ENCODE measurements around the gene ITM2C. TPM values are rescaled to one million over a fixed set of nuclear protein-coding genes. Genes with fewer than 3 reads are reported as not detected.

Gene ITM2C
- total and polyA plus RNA-seq, 8 donors, result 26.9 to 1,030 (median 47.2) TPM

- Histone ChIP-seq H3K36me3 (no peaks in the 10 kb centered on the region), H3K27ac (peak overlapping the region in 1 of 5 donors; percentile 31), H3K4me1 (peaks cover 0 to 12% (median 2%) of the 10 kb centered on the region in 4 donors), H3K9me3 (no peaks in the 10 kb centered on the region), H3K27me3 (peaks cover 0 to 22% (median 0%) of the 10 kb centered on the region in 3 donors), H3K4me3 (no peak overlapping the region)
- no peak for DNase-seq
- intact Hi-C loops (cut with DNase I; ENCODE audit: low total_unique reads), result no loop called here
- 79 to 87% (median 83%) methylated on average over 19 of the region's 19 CpGs for WGBS, 5 donors
- TF ChIP-seq POLR2AphosphoS5 (IDR thresholded peaks at IDR 0.05), result no peak
- TF ChIP-seq POLR2A (IDR thresholded peaks at IDR 0.05), result no peak
- no peak for TF ChIP-seq CTCF (IDR thresholded peaks at IDR 0.05)
- no peak for TF ChIP-seq EP300 (IDR thresholded peaks at IDR 0.05)
Observed at GRCh38 chr2:230896346-230897115, 31.8 kb downstream of the ITM2C start.

GRCh38 chr2:230898016-230898712, 33.4 kb downstream of the ITM2C start:
- WGBS, 5 donors, result 87 to 93% (median 91%) methylated on average over 13 of the region's 13 CpGs

GRCh38 chr2:230898713-230899091, 34.0 kb downstream of the ITM2C start:
- Histone ChIP-seq H3K4me3 (no peak overlapping the region), H3K4me1 (peaks cover 0 to 12% (median under 1%) of the 10 kb centered on the region in 4 donors), H3K36me3 (no peaks in the 10 kb centered on the region), H3K27ac (no peak overlapping the region), H3K27me3 (peaks cover 0 to 21% (median 0%) of the 10 kb centered on the region in 3 donors), H3K9me3 (no peaks in the 10 kb centered on the region)
- WGBS, 5 donors, result 62 to 82% (median 79%) methylated on average over 8 of the region's 8 CpGs
- intact Hi-C loops (cut with DNase I; ENCODE audit: low total_unique reads), result no loop called here
- DNase-seq, result no peak
- TF ChIP-seq CTCF (IDR thresholded peaks at IDR 0.05), result no peak
- TF ChIP-seq POLR2A (IDR thresholded peaks at IDR 0.05), result no peak
- TF ChIP-seq POLR2AphosphoS5 (IDR thresholded peaks at IDR 0.05), result no peak
- TF ChIP-seq EP300 (IDR thresholded peaks at IDR 0.05), result no peak

More at GRCh38 chr2:230898016-230898712, 33.4 kb downstream of the ITM2C start:
- no peaks in the 10 kb centered on the region for H3K9me3 ChIP-seq
- intact Hi-C loops (cut with DNase I; ENCODE audit: low total_unique reads), result no loop called here
- TF ChIP-seq EP300 (IDR thresholded peaks at IDR 0.05) (no peak), CTCF (IDR thresholded peaks at IDR 0.05) (no peak), POLR2AphosphoS5 (IDR thresholded peaks at IDR 0.05) (no peak), POLR2A (IDR thresholded peaks at IDR 0.05) (no peak)
- peaks cover 0 to 12% (median 2%) of the 10 kb centered on the region in 4 donors for H3K4me1 ChIP-seq
- DNase-seq, result peak in 1 of 2 donors; percentile 25
- no peak overlapping the region for H3K4me3 ChIP-seq
- no peak overlapping the region for H3K27ac ChIP-seq
- H3K27me3 ChIP-seq, result peaks cover 0 to 24% (median 0%) of the 10 kb centered on the region in 3 donors
- no peaks in the 10 kb centered on the region for H3K36me3 ChIP-seq

GRCh38 chr2:230899287-230899686, 34.5 kb downstream of the ITM2C start:
- H3K36me3 ChIP-seq, result no peaks in the 10 kb centered on the region
- DNase-seq, result peak; percentile 19 to 35
- WGBS, 5 donors, result 49 to 63% (median 56%) methylated on average over 5 of the region's 5 CpGs
- no peaks in the 10 kb centered on the region for H3K9me3 ChIP-seq
- peaks cover 0 to 20% (median 0%) of the 10 kb centered on the region in 3 donors for H3K27me3 ChIP-seq
- no peak overlapping the region for H3K27ac ChIP-seq
- no peak overlapping the region for H3K4me3 ChIP-seq
- peaks cover 0 to 12% (median 0%) of the 10 kb centered on the region in 4 donors for H3K4me1 ChIP-seq
- TF ChIP-seq POLR2A (IDR thresholded peaks at IDR 0.05) (no peak), CTCF (IDR thresholded peaks at IDR 0.05) (no peak), EP300 (IDR thresholded peaks at IDR 0.05) (no peak), POLR2AphosphoS5 (IDR thresholded peaks at IDR 0.05) (no peak)
- intact Hi-C loops (cut with DNase I; ENCODE audit: low total_unique reads), result no loop called here

Measured in stomach (tissue), 9 donors.